Measurements from ENCODE around the gene NDUFAF8.

NDUFAF8 gene

GRCh38 chr17:81265576-81265975, 26.5 kb downstream of the NDUFAF8 start:
- Histone ChIP-seq H3K9me3 (no peaks in the 10 kb centered on the region), H4K20me1 (peaks cover 64% of the 10 kb centered on the region), H3K36me3 (peaks cover 86% of the 10 kb centered on the region)

GRCh38 chr17:81267390-81268067, 28.4 kb downstream of the NDUFAF8 start:
- Histone ChIP-seq H4K20me1 (peaks cover 44% of the 10 kb centered on the region), H3K4me2 (peak overlapping the region; percentile 24), H3K27ac (no peak overlapping the region), H3K36me3 (peaks cover 86% of the 10 kb centered on the region), H3K4me3 (no peak overlapping the region), H3K9me3 (no peaks in the 10 kb centered on the region), H3K9ac (no peak overlapping the region; the same call in 1 of the 2 replicates), H3K27me3 (no peaks in the 10 kb centered on the region), H3K4me1 (peaks cover 38% of the 10 kb centered on the region)
- no peak for TF ChIP-seq Cebpa-rat (IDR thresholded peaks at IDR 0.05)

More at GRCh38 chr17:81265576-81265975, 26.5 kb downstream of the NDUFAF8 start:
- Histone ChIP-seq H3K4me2 (no peak overlapping the region), H3K27me3 (no peaks in the 10 kb centered on the region), H3K27ac (no peak overlapping the region), H3K4me3 (no peak overlapping the region), H3K4me1 (peaks cover 45% of the 10 kb centered on the region), H3K9ac (no peak overlapping the region)
- no peak for TF ChIP-seq Cebpa-rat (IDR thresholded peaks at IDR 0.05)

GRCh38 chr17:81270279-81270678, 31.2 kb downstream of the NDUFAF8 start:
- Histone ChIP-seq H3K4me1 (peaks cover 46% of the 10 kb centered on the region), H3K36me3 (peaks cover 86% of the 10 kb centered on the region), H3K9ac (no peak overlapping the region), H3K27ac (no peak overlapping the region), H3K27me3 (no peaks in the 10 kb centered on the region), H3K9me3 (no peaks in the 10 kb centered on the region), H3K4me2 (no peak overlapping the region), H3K4me3 (no peak overlapping the region), H4K20me1 (peaks cover 21% of the 10 kb centered on the region)
- no peak for TF ChIP-seq Cebpa-rat (IDR thresholded peaks at IDR 0.05)

- Histone ChIP-seq H3K4me2 (no peak overlapping the region), H3K4me3 (no peak overlapping the region), H3K4me1 (peaks cover 39% of the 10 kb centered on the region), H3K36me3 (peaks cover 85% of the 10 kb centered on the region), H3K27me3 (no peaks in the 10 kb centered on the region), H3K9me3 (no peaks in the 10 kb centered on the region), H4K20me1 (peaks cover 13% of the 10 kb centered on the region; the same call in 1 of the 2 replicates), H3K9ac (no peak overlapping the region), H3K27ac (no peak overlapping the region)
- TF ChIP-seq Cebpa-rat (IDR thresholded peaks at IDR 0.05) = no peak
Observed at GRCh38 chr17:81271226-81271625, 32.1 kb downstream of the NDUFAF8 start.

GRCh38 chr17:81272616-81273015, 33.5 kb downstream of the NDUFAF8 start:
- H3K9me3 ChIP-seq = no peaks in the 10 kb centered on the region
- TF ChIP-seq Cebpa-rat (IDR thresholded peaks at IDR 0.05) = no peak
- no peak overlapping the region for H3K27ac ChIP-seq
- H3K36me3 ChIP-seq = peaks cover 93% of the 10 kb centered on the region
- H3K4me2 ChIP-seq = peak overlapping the region; percentile 15; the same call in 1 of the 2 replicates
- no peak overlapping the region for H3K4me3 ChIP-seq
- H3K27me3 ChIP-seq = no peaks in the 10 kb centered on the region
- peaks cover 14% of the 10 kb centered on the region for H4K20me1 ChIP-seq
- no peak overlapping the region for H3K9ac ChIP-seq
- H3K4me1 ChIP-seq = peaks cover 28% of the 10 kb centered on the region

GRCh38 chr17:81273698-81274470, 34.8 kb downstream of the NDUFAF8 start:
- no peaks in the 10 kb centered on the region for H3K27me3 ChIP-seq
- no peak overlapping the region for H3K9ac ChIP-seq
- H3K36me3 ChIP-seq = peaks cover 97% of the 10 kb centered on the region
- peaks cover 19% of the 10 kb centered on the region; the same call in 1 of the 2 replicates for H4K20me1 ChIP-seq
- no peak for TF ChIP-seq Cebpa-rat (IDR thresholded peaks at IDR 0.05)
- H3K4me1 ChIP-seq = peaks cover 25% of the 10 kb centered on the region
- no peak overlapping the region for H3K4me2 ChIP-seq
- no peaks in the 10 kb centered on the region for H3K9me3 ChIP-seq
- no peak overlapping the region for H3K4me3 ChIP-seq
- H3K27ac ChIP-seq = no peak overlapping the region

- peaks cover 25% of the 10 kb centered on the region for H3K4me1 ChIP-seq
- no peak overlapping the region for H3K27ac ChIP-seq
- no peaks in the 10 kb centered on the region for H3K27me3 ChIP-seq
- peaks cover 19% of the 10 kb centered on the region; the same call in 1 of the 2 replicates for H4K20me1 ChIP-seq
- H3K4me2 ChIP-seq = no peak overlapping the region
- peaks cover 97% of the 10 kb centered on the region for H3K36me3 ChIP-seq
- H3K9me3 ChIP-seq = no peaks in the 10 kb centered on the region
- no peak for TF ChIP-seq Cebpa-rat (IDR thresholded peaks at IDR 0.05)
- no peak overlapping the region for H3K9ac ChIP-seq
- H3K4me3 ChIP-seq = no peak overlapping the region
Observed at GRCh38 chr17:81274471-81274855, 35.3 kb downstream of the NDUFAF8 start.

- Histone ChIP-seq H3K4me2 (no peak overlapping the region), H3K27ac (no peak overlapping the region), H3K27me3 (no peaks in the 10 kb centered on the region), H3K9ac (no peak overlapping the region), H3K36me3 (peaks cover 99% of the 10 kb centered on the region), H3K9me3 (no peaks in the 10 kb centered on the region), H4K20me1 (peaks cover 19% of the 10 kb centered on the region; the same call in 1 of the 2 replicates), H3K4me3 (no peak overlapping the region), H3K4me1 (peaks cover 16% of the 10 kb centered on the region)
- TF ChIP-seq Cebpa-rat (IDR thresholded peaks at IDR 0.05) = no peak
Observed at GRCh38 chr17:81276781-81277180, 37.7 kb downstream of the NDUFAF8 start.

- Histone ChIP-seq H3K36me3 (peaks cover 99% of the 10 kb centered on the region), H4K20me1 (peaks cover 19% of the 10 kb centered on the region; the same call in 1 of the 2 replicates), H3K4me1 (peaks cover 18% of the 10 kb centered on the region), H3K4me3 (no peak overlapping the region), H3K9ac (no peak overlapping the region), H3K27me3 (no peaks in the 10 kb centered on the region), H3K9me3 (no peaks in the 10 kb centered on the region), H3K27ac (no peak overlapping the region), H3K4me2 (no peak overlapping the region)
- TF ChIP-seq Cebpa-rat (IDR thresholded peaks at IDR 0.05) = no peak
Observed at GRCh38 chr17:81277421-81277820, 38.3 kb downstream of the NDUFAF8 start.

Data from BLaER1 (cell line).